GM21825 (cell line): ENCODE data around the gene ITPR2.

Experiments used
- ATAC-seq: cut with Tn5 transposase; IDR thresholded peaks from one replicate; pipeline ENCODE4 v1.9.1; 2021; ENCODE audit warnings: mild to moderate bottlenecking, moderate library complexity; ENCODE audit not compliant: unreplicated experiment

The ITPR2 gene

GRCh38 chr12:26711569-26711968 lies 121.4 kb downstream of the ITPR2 start:
- ATAC-seq, result no peak

GRCh38 chr12:26711072-26711471 lies 121.9 kb downstream of the ITPR2 start:
- no peak for ATAC-seq

- no peak for ATAC-seq
These were observed 127.1 kb downstream of the ITPR2 start for GRCh38 chr12:26705851-26706250.

GRCh38 chr12:26704684-26705460 lies 128.1 kb downstream of the ITPR2 start:
- ATAC-seq, result no peak

- ATAC-seq, result no peak
These were observed 128.8 kb downstream of the ITPR2 start for GRCh38 chr12:26704214-26704613.

- no peak for ATAC-seq
These were observed 130.3 kb downstream of the ITPR2 start for GRCh38 chr12:26702741-26703140.

GRCh38 chr12:26701604-26702215 lies 131.3 kb downstream of the ITPR2 start:
- no peak for ATAC-seq

GRCh38 chr12:26700430-26700829 lies 132.6 kb downstream of the ITPR2 start:
- no peak for ATAC-seq

- no peak for ATAC-seq
These were observed 133.8 kb downstream of the ITPR2 start for GRCh38 chr12:26699237-26699636.

GRCh38 chr12:26698186-26698585 lies 134.8 kb downstream of the ITPR2 start:
- ATAC-seq, result no peak

GRCh38 chr12:26697217-26697616 lies 135.8 kb downstream of the ITPR2 start:
- ATAC-seq, result no peak

- ATAC-seq, result no peak
These were observed 136.3 kb downstream of the ITPR2 start for GRCh38 chr12:26696613-26697092.

GRCh38 chr12:26696048-26696612 lies 136.9 kb downstream of the ITPR2 start:
- no peak for ATAC-seq

- ATAC-seq, result no peak
These were observed 138.6 kb downstream of the ITPR2 start for GRCh38 chr12:26694402-26694801.

GRCh38 chr12:26692407-26692806 lies 140.6 kb downstream of the ITPR2 start:
- ATAC-seq, result no peak

- no peak for ATAC-seq
These were observed 141.6 kb downstream of the ITPR2 start for GRCh38 chr12:26691234-26691970.

- ATAC-seq, result no peak
These were observed 142.4 kb downstream of the ITPR2 start for GRCh38 chr12:26690601-26691000.

- no peak for ATAC-seq
These were observed 143.6 kb downstream of the ITPR2 start for GRCh38 chr12:26689281-26689841.

- no peak for ATAC-seq
These were observed 144.6 kb downstream of the ITPR2 start for GRCh38 chr12:26688344-26688904.

- ATAC-seq, result no peak
These were observed 146.6 kb downstream of the ITPR2 start for GRCh38 chr12:26686408-26686807.

- no peak for ATAC-seq
These were observed 148.9 kb downstream of the ITPR2 start for GRCh38 chr12:26684101-26684500.
